Fibroblast of lung (primary cell): Measurements from ENCODE around the gene FCGR3B. TPM values are rescaled to one million over a fixed set of nuclear protein-coding genes. Genes with fewer than 3 reads are reported as not detected.
"Not testable (repeated sequence)": the region's sequence is repeated elsewhere in the genome, so short reads cannot be mapped to it uniquely, and the experiment has no call there.

Experiments
- DNase-seq, 2 donors: peaks; one replicate each; pipeline versions ENCODE4 v3.0.0 to v3.0.0-alpha.2; 2010; ENCODE audit warnings: low read depth in 2 of 2
- H2AFZ ChIP-seq: 2 replicates; pipeline ENCODE4 v1.5.1; 2012; ENCODE audit warnings: low read length, control low read depth, inconsistent platforms
- H3K27ac ChIP-seq: 2 replicates; pipeline ENCODE4 v1.5.1; 2011; ENCODE audit warnings: low read length, control low read depth; ENCODE audit not compliant: insufficient read depth
- H3K27me3 ChIP-seq: 2 replicates; pipeline ENCODE4 v1.5.1; 2011; ENCODE audit warnings: mild to moderate bottlenecking, low read length; ENCODE audit not compliant: control insufficient read depth, insufficient read depth
- H3K36me3 ChIP-seq: 2 replicates; pipeline ENCODE4 v1.5.1; 2011; ENCODE audit warnings: low read length; ENCODE audit not compliant: control insufficient read depth, insufficient read depth
- H3K4me1 ChIP-seq: 2 replicates; pipeline ENCODE4 v1.5.1; 2011; ENCODE audit warnings: low read length; ENCODE audit not compliant: control insufficient read depth, insufficient read depth; ENCODE audit errors: extremely low read depth
- H3K4me2 ChIP-seq: 2 replicates; pipeline ENCODE4 v1.5.1; 2011; ENCODE audit warnings: low read length, control low read depth; ENCODE audit not compliant: insufficient read depth; ENCODE audit errors: extremely low read depth
- H3K4me3 ChIP-seq, 4 experiments: fragments of 200-600 bp in 1 of 4; sonication (generic) in 1 of 4; replicated peaks in 1 of 4; 2 replicates each; pipeline ENCODE4 v1.5.1; 2011 to 2016; ENCODE audit warnings: low read length in 4 of 4, low read depth in 3 of 4, mild to moderate bottlenecking in 3 of 4, control low read depth in 2 of 4, inconsistent platforms in 1 of 4, mixed read lengths in 1 of 4; ENCODE audit not compliant: insufficient read depth in 1 of 4; ENCODE audit errors: control extremely low read depth in 1 of 4
- H3K79me2 ChIP-seq: 2 replicates; pipeline ENCODE4 v1.5.1; 2012; ENCODE audit warnings: mild to moderate bottlenecking, low read length, inconsistent platforms; ENCODE audit not compliant: control insufficient read depth, insufficient read depth
- H3K9ac ChIP-seq: 2 replicates; pipeline ENCODE4 v1.5.1; 2011; ENCODE audit warnings: mild to moderate bottlenecking, low read length, control low read depth; ENCODE audit not compliant: insufficient read depth
- H3K9me3 ChIP-seq: 2 replicates; pipeline ENCODE4 v1.5.1; 2012; ENCODE audit warnings: low read depth, low read length; ENCODE audit not compliant: control insufficient read depth, insufficient read depth
- H4K20me1 ChIP-seq: 2 replicates; pipeline ENCODE4 v1.5.1; 2011; ENCODE audit warnings: low read length; ENCODE audit not compliant: control insufficient read depth, insufficient read depth; ENCODE audit errors: extremely low read depth
- CTCF ChIP-seq, 2 donors: IDR thresholded peaks in 1 of 2; conservative IDR thresholded peaks in 1 of 2; 1 replicate in 1 of 2; 2 replicates in 1 of 2; pipeline ENCODE4 v1.5.1; 2011 to 2012; ENCODE audit warnings: low read length in 2 of 2, control low read depth in 1 of 2, inconsistent platforms in 1 of 2, low read depth in 1 of 2, mild to moderate bottlenecking in 1 of 2
- polyA plus RNA-seq, 2 donors: library from polyadenylated mRNA; depleted of rRNA in 1 of 2; stranded (reverse) in 1 of 2; unstranded in 1 of 2; fragments of >200 nt; gene quantifications; 2 replicates each; pipeline ENCODE4 v1.2.1, GENCODE V29; 2011 to 2012; ENCODE audit warnings: missing spikeins in 1 of 2
- total RNA-seq: library from RNA; depleted of rRNA; stranded (reverse); fragments of >200 nt; gene quantifications from 2 replicates; pipeline ENCODE4 v1.2.1, GENCODE V29; 2014

The FCGR3B gene
- total and polyA plus RNA-seq, 2 donors (not counting 1 experiment from before 2014, with no cell fraction given), result not detected

- H3K4me2 ChIP-seq, H3K4me1 ChIP-seq, H4K20me1 ChIP-seq, H3K9me3 ChIP-seq, H3K79me2 ChIP-seq, H2AFZ ChIP-seq, H3K27me3 ChIP-seq, H3K27ac ChIP-seq, H3K9ac ChIP-seq, H3K36me3 ChIP-seq, H3K4me3 ChIP-seq: not testable (repeated sequence)
- DNase-seq, result peak; percentile 32 to 63
- peak; percentile 42 to 59 for TF ChIP-seq CTCF (conservative IDR thresholded peaks at IDR 0.05 in 1 of 2, IDR thresholded peaks at IDR 0.05 in 1 of 2; ENCODE audit: low read depth in 1 of 2, low read length in 2 of 2)
Measured at GRCh38 chr1:161647507-161648360, 16.8 kb upstream of the FCGR3B start.

DNA sequence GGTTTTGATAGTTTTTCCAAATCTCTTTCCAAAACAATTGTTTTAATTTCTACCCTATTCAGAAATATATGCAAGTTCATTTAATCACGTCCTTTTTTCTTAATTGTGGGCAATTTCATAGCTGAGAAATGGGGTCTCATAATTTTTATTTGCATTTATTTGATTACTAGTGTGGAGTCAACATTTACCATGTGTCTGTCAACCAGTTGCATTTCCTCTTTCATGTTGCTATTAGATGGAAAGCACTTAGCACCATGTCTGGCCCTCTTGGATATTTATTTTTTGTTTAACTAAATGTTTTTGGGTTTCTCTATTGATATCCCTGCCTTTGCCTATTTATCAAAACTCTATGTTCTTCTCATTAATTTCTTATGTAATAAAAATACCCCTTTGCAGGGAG lies 13.9 kb upstream of the FCGR3B start:
- H3K4me2 ChIP-seq, H3K27me3 ChIP-seq, H2AFZ ChIP-seq, H3K79me2 ChIP-seq, DNase-seq, H3K9ac ChIP-seq, H3K4me3 ChIP-seq, H4K20me1 ChIP-seq, H3K9me3 ChIP-seq, H3K36me3 ChIP-seq, H3K27ac ChIP-seq, H3K4me1 ChIP-seq: not testable (repeated sequence)

DNA sequence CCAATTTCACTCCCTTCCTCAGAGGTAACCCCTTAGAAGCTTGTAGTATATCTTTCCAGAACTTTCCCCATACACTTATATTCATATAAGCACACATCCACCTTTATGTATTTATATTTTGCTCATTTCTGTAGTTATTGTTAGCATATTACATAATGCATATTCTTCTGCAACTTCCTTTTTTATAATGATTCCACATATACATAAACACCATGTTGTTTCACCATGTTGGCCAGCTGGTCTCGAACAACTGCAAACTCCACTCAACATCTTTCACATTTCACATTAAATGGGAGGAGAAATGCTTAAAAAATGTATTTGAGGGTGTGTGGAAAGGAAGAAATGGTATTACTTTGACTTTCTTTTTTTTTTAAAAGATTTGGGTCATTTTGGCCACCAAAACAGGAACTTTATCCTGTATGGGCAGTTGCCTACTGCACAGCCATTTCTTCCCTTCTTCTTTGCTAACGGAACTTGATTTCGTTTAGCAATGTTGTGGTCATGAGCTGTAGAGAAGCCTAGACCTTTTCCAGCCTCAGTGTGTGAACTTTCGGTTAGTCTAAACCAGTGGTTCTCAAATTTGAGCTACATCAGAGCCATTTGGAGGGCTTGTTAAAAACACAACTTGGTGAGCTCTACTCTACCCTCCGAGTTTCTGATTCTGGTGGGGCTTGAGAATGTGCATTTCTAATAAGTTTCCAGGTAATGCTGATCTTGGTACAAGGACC lies 12.7 kb upstream of the FCGR3B start:
- not testable (repeated sequence) for H3K27ac ChIP-seq, DNase-seq, H4K20me1 ChIP-seq, H3K36me3 ChIP-seq, H3K79me2 ChIP-seq, H3K4me3 ChIP-seq, H2AFZ ChIP-seq, H3K9me3 ChIP-seq, H3K4me2 ChIP-seq, H3K9ac ChIP-seq, H3K4me1 ChIP-seq, H3K27me3 ChIP-seq

- DNase-seq, result peak in 1 of 2 donors; percentile 25
- H3K36me3 ChIP-seq, H3K9me3 ChIP-seq, H3K4me3 ChIP-seq, H2AFZ ChIP-seq, H3K27me3 ChIP-seq, H4K20me1 ChIP-seq, H3K9ac ChIP-seq, H3K27ac ChIP-seq, H3K79me2 ChIP-seq, H3K4me1 ChIP-seq, H3K4me2 ChIP-seq: not testable (repeated sequence)
Measured at GRCh38 chr1:161642697-161643096, 11.7 kb upstream of the FCGR3B start.

- H3K27me3 ChIP-seq, H3K27ac ChIP-seq, H3K79me2 ChIP-seq, H4K20me1 ChIP-seq, H3K9ac ChIP-seq, H3K4me1 ChIP-seq, H3K9me3 ChIP-seq, DNase-seq, H3K4me3 ChIP-seq, H3K36me3 ChIP-seq, H3K4me2 ChIP-seq, H2AFZ ChIP-seq: not testable (repeated sequence)
Measured at GRCh38 chr1:161639203-161639602, 8.2 kb upstream of the FCGR3B start.
